ENCODE measurements around the gene PKN2. TPM values are rescaled to one million over a fixed set of nuclear protein-coding genes. Genes with fewer than 3 reads are reported as not detected.

Gene PKN2
- total RNA-seq, 4 donors from 2014 or later = 47.5 to 89.9 (median 55.5) TPM

- Histone ChIP-seq H3K4me1 (no peaks in the 10 kb centered on the region), H3K4me3 (replicated peaks in 1 of 3) (no peak overlapping the region), H3K27me3 (no peaks in the 10 kb centered on the region), H3K27ac (no peak overlapping the region), H3K36me3 (peaks cover 0 to 2% of the 10 kb centered on the region in 2 donors), H3K9me3 (no peaks in the 10 kb centered on the region)
- DNase-seq = no peak
- no peak for TF ChIP-seq POLR2A (IDR thresholded peaks at IDR 0.05)
- no peak for TF ChIP-seq CTCF (IDR thresholded peaks at IDR 0.05)
- intact Hi-C loops (cut with DNase I) = no loop called here
- 91% methylated on average over 2 of the region's 2 CpGs for WGBS, 2 donors
Observed at GRCh38 chr1:88799491-88799890, 115.4 kb downstream of the PKN2 start.

- WGBS, 2 donors = 83 to 84% methylated on average over 5 of the region's 5 CpGs
- intact Hi-C loops (cut with DNase I) = no loop called here
- H3K27ac ChIP-seq = no peak overlapping the region
- no peaks in the 10 kb centered on the region for H3K9me3 ChIP-seq
- TF ChIP-seq CTCF (IDR thresholded peaks at IDR 0.05) = peak; percentile 21 to 69 (median 53)
- no peak for TF ChIP-seq POLR2A (IDR thresholded peaks at IDR 0.05)
- H3K27me3 ChIP-seq = no peaks in the 10 kb centered on the region
- no peaks in the 10 kb centered on the region for H3K4me1 ChIP-seq
- H3K4me3 ChIP-seq (replicated peaks in 1 of 3) = no peak overlapping the region
- peaks cover 1 to 4% of the 10 kb centered on the region in 2 donors for H3K36me3 ChIP-seq
- DNase-seq = peak; percentile 12 to 22
Observed at GRCh38 chr1:88800382-88801051, 116.4 kb downstream of the PKN2 start.

DNA sequence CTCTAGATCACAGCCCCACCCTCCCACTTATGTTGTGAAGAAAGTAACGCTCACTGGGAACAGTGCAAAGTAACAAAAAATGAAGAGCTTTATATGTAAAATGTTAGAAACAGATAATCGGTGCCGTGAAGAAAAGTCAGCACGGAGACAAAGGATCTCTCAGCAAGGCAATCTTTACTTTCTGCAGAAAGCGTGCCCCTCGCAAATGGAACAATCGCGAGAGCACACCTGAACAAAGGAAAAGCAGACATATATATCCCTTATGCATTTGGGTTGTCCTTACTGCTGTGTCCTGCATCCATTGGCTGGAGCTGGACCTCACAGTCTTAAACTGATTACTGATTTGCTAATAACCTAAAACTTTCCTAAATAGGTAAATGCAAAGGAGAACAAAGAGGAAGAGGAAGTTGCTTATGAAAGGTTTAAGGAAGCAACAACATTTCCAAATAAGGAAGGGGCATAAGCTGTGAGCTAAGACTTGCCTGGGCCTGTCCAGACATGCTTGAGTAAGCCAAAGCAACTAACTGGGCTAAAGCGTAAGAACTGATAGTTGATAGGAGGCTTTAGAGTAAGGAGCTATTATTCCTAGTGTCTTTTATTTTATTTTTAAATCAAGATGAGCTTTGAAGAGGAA is 117.6 kb downstream of the PKN2 start:
- intact Hi-C loops (cut with DNase I) = no loop called here
- no peaks in the 10 kb centered on the region for H3K27me3 ChIP-seq
- no peak overlapping the region for H3K27ac ChIP-seq
- TF ChIP-seq POLR2A (IDR thresholded peaks at IDR 0.05) (no peak), CTCF (IDR thresholded peaks at IDR 0.05) (no peak)
- H3K4me1 ChIP-seq = no peaks in the 10 kb centered on the region
- no peak overlapping the region for H3K4me3 ChIP-seq (replicated peaks in 1 of 3)
- WGBS, 2 donors = 95 to 97% methylated on average over 9 of the region's 9 CpGs
- DNase-seq = peak in 1 of 2 donors; percentile 28
- H3K36me3 ChIP-seq = peaks cover 11 to 13% of the 10 kb centered on the region in 2 donors
- H3K9me3 ChIP-seq = no peaks in the 10 kb centered on the region

GRCh38 chr1:88802404-88802803 is 118.3 kb downstream of the PKN2 start:
- no peaks in the 10 kb centered on the region for H3K27me3 ChIP-seq
- no peak overlapping the region for H3K4me3 ChIP-seq (replicated peaks in 1 of 3)
- DNase-seq = no peak
- no peaks in the 10 kb centered on the region for H3K4me1 ChIP-seq
- H3K27ac ChIP-seq = peak overlapping the region in 1 of 3 donors; percentile 27
- no peaks in the 10 kb centered on the region for H3K9me3 ChIP-seq
- WGBS, 2 donors = 95 to 97% methylated on average over 7 of the region's 7 CpGs
- intact Hi-C loops (cut with DNase I) = no loop called here
- peaks cover 11 to 13% of the 10 kb centered on the region in 2 donors for H3K36me3 ChIP-seq
- TF ChIP-seq CTCF (IDR thresholded peaks at IDR 0.05) (no peak), POLR2A (IDR thresholded peaks at IDR 0.05) (no peak)

- H3K27ac ChIP-seq = no peak overlapping the region
- no peak for TF ChIP-seq POLR2A (IDR thresholded peaks at IDR 0.05)
- TF ChIP-seq CTCF (IDR thresholded peaks at IDR 0.05) = no peak
- no peaks in the 10 kb centered on the region for H3K4me1 ChIP-seq
- intact Hi-C loops (cut with DNase I) = no loop called here
- no peaks in the 10 kb centered on the region for H3K9me3 ChIP-seq
- 94% methylated on average over 2 of the region's 2 CpGs for WGBS, 2 donors
- H3K4me3 ChIP-seq (replicated peaks in 1 of 3) = no peak overlapping the region
- no peak for DNase-seq
- peaks cover 11 to 13% of the 10 kb centered on the region in 2 donors for H3K36me3 ChIP-seq
- H3K27me3 ChIP-seq = no peaks in the 10 kb centered on the region
Observed at GRCh38 chr1:88802950-88803349, 118.9 kb downstream of the PKN2 start.

All from thyroid gland (tissue), 4 donors.